ENCODE results near the gene ADAP1.

Gene ADAP1

GRCh38 chr7:865921-866320 is 88.6 kb downstream of the ADAP1 start:
- no peak for DNase-seq (ENCODE audit: low read depth, low spot score)

GRCh38 chr7:863106-863505 is 91.4 kb downstream of the ADAP1 start:
- DNase-seq (ENCODE audit: low read depth, low spot score): no peak

GRCh38 chr7:862157-862556 is 92.3 kb downstream of the ADAP1 start:
- DNase-seq (ENCODE audit: low read depth, low spot score): no peak

GRCh38 chr7:861222-861621 is 93.3 kb downstream of the ADAP1 start:
- DNase-seq (ENCODE audit: low read depth, low spot score): no peak

- DNase-seq (ENCODE audit: low read depth, low spot score): no peak
These were observed 94.3 kb downstream of the ADAP1 start for GRCh38 chr7:860149-860548.

- DNase-seq (ENCODE audit: low read depth, low spot score): no peak
These were observed 95.0 kb downstream of the ADAP1 start for GRCh38 chr7:859359-860030.

- no peak for DNase-seq (ENCODE audit: low read depth, low spot score)
These were observed 96.8 kb downstream of the ADAP1 start for GRCh38 chr7:857661-858060.

GRCh38 chr7:856444-857095 is 97.9 kb downstream of the ADAP1 start:
- no peak for DNase-seq (ENCODE audit: low read depth, low spot score)

GRCh38 chr7:855686-856369 is 98.7 kb downstream of the ADAP1 start:
- no peak for DNase-seq (ENCODE audit: low read depth, low spot score)

- DNase-seq (ENCODE audit: low read depth, low spot score): no peak
These were observed 100.2 kb downstream of the ADAP1 start for GRCh38 chr7:854118-854775.

GRCh38 chr7:853366-854117 is 100.9 kb downstream of the ADAP1 start:
- no peak for DNase-seq (ENCODE audit: low read depth, low spot score)

- no peak for DNase-seq (ENCODE audit: low read depth, low spot score)
These were observed 103.3 kb downstream of the ADAP1 start for GRCh38 chr7:851204-851603.

GRCh38 chr7:849781-850180 is 104.7 kb downstream of the ADAP1 start:
- DNase-seq (ENCODE audit: low read depth, low spot score): no peak

GRCh38 chr7:849145-849544 is 105.3 kb downstream of the ADAP1 start:
- DNase-seq (ENCODE audit: low read depth, low spot score): no peak

Measured in astrocyte of the hippocampus (primary cell).